DOHH2 (cell line): Measurements from ENCODE around the gene ARMC8.
A peak's percentile ranks its signal among the peaks of the same experiment; 100 is the strongest.

ENCODE experiments used
- H3F3A ChIP-seq: fragments of 200-600 bp; sonication (generic), shearing (Covaris generic); 2 replicates; pipeline ENCODE4 v1.6.0; 2016; ENCODE audit warnings: antibody characterized with exemption, mild to moderate bottlenecking; ENCODE audit not compliant: control insufficient read depth, insufficient read depth
- H3K27ac ChIP-seq: fragments of 200-600 bp; sonication (generic); 2 replicates; pipeline ENCODE4 v1.5.1; 2014; ENCODE audit warnings: low read depth, mild to moderate bottlenecking, low read length, moderate library complexity
- H3K27me3 ChIP-seq: fragments of 200-600 bp; sonication (generic); 2 replicates; pipeline ENCODE4 v1.6.1; 2014; ENCODE audit warnings: mild to moderate bottlenecking, low read length, mixed read lengths; ENCODE audit not compliant: control insufficient read depth
- H3K36me3 ChIP-seq: fragments of 200-600 bp; sonication (generic); 2 replicates; pipeline ENCODE4 v1.6.1; 2014; ENCODE audit warnings: mild to moderate bottlenecking, low read length, moderate library complexity, mixed read lengths; ENCODE audit not compliant: control insufficient read depth
- H3K4me1 ChIP-seq: fragments of 200-600 bp; sonication (generic); 2 replicates; pipeline ENCODE4 v1.6.1; 2014; ENCODE audit warnings: mild to moderate bottlenecking, low read length, mixed read lengths; ENCODE audit not compliant: control insufficient read depth
- H3K4me2 ChIP-seq: fragments of 200-600 bp; sonication (generic); 2 replicates; pipeline ENCODE4 v1.6.0; 2014; ENCODE audit warnings: mild to moderate bottlenecking, low read length, moderate library complexity
- H3K4me3 ChIP-seq: fragments of 200-600 bp; sonication (generic); 2 replicates; pipeline ENCODE4 v1.5.1; 2014; ENCODE audit warnings: mild to moderate bottlenecking, low read length, mixed read lengths
- H3K79me2 ChIP-seq: fragments of 200-600 bp; sonication (generic); 2 replicates; pipeline ENCODE4 v1.6.1; 2014; ENCODE audit warnings: mild to moderate bottlenecking, low read length, mixed read lengths; ENCODE audit not compliant: control insufficient read depth
- H3K9me2 ChIP-seq: fragments of 200-600 bp; sonication (generic); replicated peaks from 2 replicates; pipeline ENCODE4 v1.6.1; 2014; ENCODE audit warnings: mild to moderate bottlenecking, low read length, mixed read lengths; ENCODE audit not compliant: control insufficient read depth
- H3K9me3 ChIP-seq: fragments of 200-600 bp; sonication (generic); 2 replicates; pipeline ENCODE4 v1.6.1; 2014; ENCODE audit warnings: antibody characterized with exemption, low read length, mixed read lengths; ENCODE audit not compliant: control insufficient read depth, insufficient read depth
- H4K20me1 ChIP-seq: fragments of 200-600 bp; sonication (generic); 2 replicates; pipeline ENCODE4 v1.6.0; 2014; ENCODE audit warnings: low read depth, mild to moderate bottlenecking, antibody characterized with exemption, low read length, moderate library complexity; ENCODE audit not compliant: control insufficient read depth, insufficient read depth
- EZH2phosphoT487 ChIP-seq: fragments of 200-600 bp; sonication (generic); IDR thresholded peaks from 2 replicates; pipeline ENCODE4 v1.6.1; 2017; ENCODE audit warnings: borderline replicate concordance, mild to moderate bottlenecking, antibody characterized with exemption, low read length, moderate library complexity, mixed read lengths
- TF ChIP-seq, protein P1 (sequence below): fragments of 200-600 bp; sonication (generic); IDR thresholded peaks from one replicate; pipeline ENCODE4 v1.5.1; 2014; ENCODE audit warnings: antibody characterized with exemption, mild to moderate bottlenecking, low read depth, low read length; ENCODE audit not compliant: poor library complexity, severe bottlenecking

Gene ARMC8

GRCh38 chr3:138157743-138158142 is 29.4 kb upstream of the ARMC8 start:
- TF ChIP-seq EZH2phosphoT487, result no peak
- TF ChIP-seq, protein P1, sequence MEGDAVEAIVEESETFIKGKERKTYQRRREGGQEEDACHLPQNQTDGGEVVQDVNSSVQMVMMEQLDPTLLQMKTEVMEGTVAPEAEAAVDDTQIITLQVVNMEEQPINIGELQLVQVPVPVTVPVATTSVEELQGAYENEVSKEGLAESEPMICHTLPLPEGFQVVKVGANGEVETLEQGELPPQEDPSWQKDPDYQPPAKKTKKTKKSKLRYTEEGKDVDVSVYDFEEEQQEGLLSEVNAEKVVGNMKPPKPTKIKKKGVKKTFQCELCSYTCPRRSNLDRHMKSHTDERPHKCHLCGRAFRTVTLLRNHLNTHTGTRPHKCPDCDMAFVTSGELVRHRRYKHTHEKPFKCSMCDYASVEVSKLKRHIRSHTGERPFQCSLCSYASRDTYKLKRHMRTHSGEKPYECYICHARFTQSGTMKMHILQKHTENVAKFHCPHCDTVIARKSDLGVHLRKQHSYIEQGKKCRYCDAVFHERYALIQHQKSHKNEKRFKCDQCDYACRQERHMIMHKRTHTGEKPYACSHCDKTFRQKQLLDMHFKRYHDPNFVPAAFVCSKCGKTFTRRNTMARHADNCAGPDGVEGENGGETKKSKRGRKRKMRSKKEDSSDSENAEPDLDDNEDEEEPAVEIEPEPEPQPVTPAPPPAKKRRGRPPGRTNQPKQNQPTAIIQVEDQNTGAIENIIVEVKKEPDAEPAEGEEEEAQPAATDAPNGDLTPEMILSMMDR, result no peak
- Histone ChIP-seq H3K27ac (no peak overlapping the region), H3K36me3 (peaks cover 17% of the 10 kb centered on the region), H3K4me2 (no peak overlapping the region), H3K4me1 (no peaks in the 10 kb centered on the region), H3K9me3 (peaks cover 4% of the 10 kb centered on the region; the same call in 1 of the 2 replicates), H4K20me1 (no peaks in the 10 kb centered on the region), H3K79me2 (no peaks in the 10 kb centered on the region), H3F3A (no peaks in the 10 kb centered on the region), H3K9me2 (no peaks in the 10 kb centered on the region), H3K4me3 (no peak overlapping the region), H3K27me3 (no peaks in the 10 kb centered on the region)

DNA sequence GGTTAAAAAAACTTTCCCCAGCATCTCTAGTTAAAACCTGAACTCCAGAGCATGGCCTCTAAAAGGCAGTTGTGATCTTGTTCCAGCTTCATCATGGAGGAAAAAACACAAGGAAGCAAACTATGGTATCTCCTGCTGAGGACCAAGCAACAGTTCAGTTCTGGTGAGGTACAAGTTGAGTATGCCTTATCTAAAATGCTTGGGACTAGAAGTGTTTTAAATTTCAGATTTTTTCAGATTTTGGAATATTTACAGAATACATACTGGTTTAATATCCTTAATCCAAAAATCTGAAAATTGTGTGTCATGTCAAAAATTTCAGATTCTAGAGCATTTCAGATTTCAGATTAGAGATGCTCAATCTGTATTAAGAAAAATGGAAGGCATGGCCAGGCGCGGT is 22.0 kb upstream of the ARMC8 start:
- H3K4me2 ChIP-seq, result no peak overlapping the region
- H3K36me3 ChIP-seq, result peaks cover 81% of the 10 kb centered on the region

DNA sequence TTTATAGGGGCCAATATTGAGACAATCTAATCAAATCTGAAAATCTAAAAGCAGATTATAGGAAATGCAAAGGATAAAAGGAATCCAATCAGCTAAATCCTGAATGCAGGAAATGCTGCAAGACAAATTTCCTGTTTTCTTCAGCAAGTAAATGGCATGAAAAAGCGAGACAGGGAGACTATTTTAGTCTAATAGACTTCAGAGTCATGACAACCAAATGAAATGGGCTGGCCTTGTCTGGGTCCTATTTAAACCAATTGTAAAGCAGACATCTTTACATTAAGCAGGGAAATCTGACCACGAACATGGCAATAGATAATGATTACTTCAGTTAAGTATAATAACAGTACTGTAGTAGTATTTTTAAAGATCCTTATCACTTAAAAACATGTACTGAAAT is 14.5 kb upstream of the ARMC8 start:
- Histone ChIP-seq H3K27ac (no peak overlapping the region), H3K36me3 (peaks cover 52% of the 10 kb centered on the region), H3F3A (no peaks in the 10 kb centered on the region; the same call in 1 of the 2 replicates), H3K9me3 (no peaks in the 10 kb centered on the region), H4K20me1 (no peaks in the 10 kb centered on the region), H3K79me2 (peaks cover 41% of the 10 kb centered on the region), H3K27me3 (no peaks in the 10 kb centered on the region), H3K4me2 (peak overlapping the region; percentile 99), H3K9me2 (no peaks in the 10 kb centered on the region), H3K4me3 (no peak overlapping the region), H3K4me1 (peaks cover 29% of the 10 kb centered on the region)
- no peak for TF ChIP-seq EZH2phosphoT487
- TF ChIP-seq, protein P1, result no peak

More for the DNA sequence above, 22.0 kb upstream of the ARMC8 start:
- no peak overlapping the region for H3K4me3 ChIP-seq
- no peaks in the 10 kb centered on the region for H3K9me3 ChIP-seq
- H3K27ac ChIP-seq, result no peak overlapping the region
- no peaks in the 10 kb centered on the region for H4K20me1 ChIP-seq
- no peaks in the 10 kb centered on the region for H3K79me2 ChIP-seq
- H3K9me2 ChIP-seq, result no peaks in the 10 kb centered on the region
- no peaks in the 10 kb centered on the region for H3K4me1 ChIP-seq
- H3K27me3 ChIP-seq, result no peaks in the 10 kb centered on the region
- TF ChIP-seq, protein P1, result no peak
- no peak for TF ChIP-seq EZH2phosphoT487
- no peaks in the 10 kb centered on the region for H3F3A ChIP-seq
